HPDE6-E6E7 (cell line): Measurements from ENCODE around the gene ADIRF.
"Not testable (repeated sequence)": the region's sequence is repeated elsewhere in the genome, so short reads cannot be mapped to it uniquely, and the experiment has no call there.

Source experiments
- DNase-seq: peaks from one replicate; pipeline ENCODE4 v3.0.0; 2011; ENCODE audit warnings: missing footprints; ENCODE audit errors: extremely low spot score

Gene ADIRF

DNA sequence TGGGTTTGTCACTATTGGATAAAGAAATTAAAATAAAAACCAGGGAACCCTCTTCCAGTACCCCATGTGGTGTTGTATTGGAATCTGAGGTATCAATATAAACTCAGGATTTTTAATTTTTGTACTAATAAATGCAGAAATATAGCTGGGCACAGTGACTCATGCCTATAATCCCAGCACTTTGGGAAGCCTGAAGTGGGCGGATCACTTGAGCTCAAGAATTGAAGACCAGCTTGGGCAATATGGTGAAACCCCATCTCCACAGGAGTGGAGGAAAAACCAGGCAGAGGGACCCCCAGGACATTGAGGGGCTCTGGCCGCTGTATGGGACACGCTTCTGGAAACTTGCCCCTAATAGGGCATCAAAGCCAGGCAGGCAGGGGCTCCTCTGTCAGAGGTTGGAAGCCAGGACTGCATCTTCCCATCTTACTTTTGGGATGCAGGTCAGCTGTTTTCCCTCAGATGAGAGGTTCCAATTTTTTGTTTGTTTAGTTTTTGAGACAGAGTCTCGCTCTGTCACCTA, 11.1 kb downstream of the ADIRF start:
- no peak for DNase-seq

DNA sequence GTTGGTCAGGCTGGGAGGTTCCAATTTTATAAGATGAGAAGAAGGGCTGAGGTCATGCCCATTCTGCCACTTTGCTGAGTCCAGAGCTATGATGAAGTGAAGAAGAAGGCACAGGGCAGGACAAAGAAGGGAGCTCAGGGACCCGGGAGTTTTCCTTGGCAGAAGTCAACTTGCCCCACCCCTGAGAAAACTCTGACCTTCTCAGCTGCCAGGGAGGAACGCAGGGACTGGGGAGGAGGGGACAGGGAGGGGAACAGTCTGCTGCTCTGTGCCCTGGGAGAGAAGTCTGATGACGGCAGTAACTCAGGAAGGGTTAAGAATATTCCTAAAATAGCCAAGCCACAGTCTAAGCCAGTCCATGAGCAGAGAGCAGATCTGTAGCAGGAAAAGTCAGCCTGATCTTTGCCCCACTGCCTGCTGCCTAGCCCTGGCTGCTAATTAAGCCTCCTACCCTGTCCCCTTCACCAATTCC, 11.7 kb downstream of the ADIRF start:
- DNase-seq, result no peak

GRCh38 chr10:86981020-86981419, 12.7 kb downstream of the ADIRF start:
- DNase-seq, result not testable (repeated sequence)

DNA sequence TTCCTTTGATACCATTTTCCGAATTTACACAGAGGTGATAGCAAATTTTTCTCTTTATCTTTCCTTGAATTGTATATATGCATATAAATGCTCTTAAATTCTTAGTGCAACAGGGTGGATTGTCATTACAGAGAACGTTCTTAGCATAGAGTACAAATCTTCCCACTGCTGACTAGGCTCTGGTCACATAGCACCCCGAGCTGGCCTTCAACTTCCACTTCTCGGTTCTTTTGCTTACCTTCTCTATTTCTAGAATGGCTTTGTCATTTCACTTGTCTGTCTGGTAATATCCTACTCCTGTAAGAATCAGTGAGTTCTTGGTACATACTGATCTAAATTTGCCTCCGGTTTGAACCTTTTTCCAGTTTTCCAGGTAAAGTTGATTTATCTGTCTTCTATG, 13.4 kb downstream of the ADIRF start:
- no peak for DNase-seq

- DNase-seq, result not testable (repeated sequence)
Observed at GRCh38 chr10:86984498-86984897, 16.2 kb downstream of the ADIRF start.

DNA sequence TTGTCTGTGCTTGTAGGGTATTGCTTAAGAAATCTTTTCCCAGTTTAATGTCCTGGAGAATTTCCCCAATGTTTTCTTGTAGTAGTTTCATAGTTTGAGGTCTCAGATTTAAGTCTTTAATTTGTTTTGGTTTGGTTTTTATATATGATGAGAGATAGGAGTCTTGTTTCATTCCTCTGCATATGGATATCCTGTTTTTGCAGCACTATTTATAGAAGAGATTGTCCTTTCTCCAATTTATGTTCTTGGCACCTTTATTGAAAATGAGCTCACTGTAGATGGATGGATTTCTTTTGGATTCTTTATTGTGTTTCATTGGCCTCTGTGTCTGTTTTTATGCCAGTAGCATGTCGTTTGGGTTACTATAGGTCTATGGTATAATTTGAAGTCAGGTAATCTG, 20.2 kb downstream of the ADIRF start:
- DNase-seq, result no peak

- not testable (repeated sequence) for DNase-seq
Observed at GRCh38 chr10:86991362-86991761, 23.1 kb downstream of the ADIRF start.

- DNase-seq, result no peak
Observed at GRCh38 chr10:86992456-86992855, 24.2 kb downstream of the ADIRF start.

DNA sequence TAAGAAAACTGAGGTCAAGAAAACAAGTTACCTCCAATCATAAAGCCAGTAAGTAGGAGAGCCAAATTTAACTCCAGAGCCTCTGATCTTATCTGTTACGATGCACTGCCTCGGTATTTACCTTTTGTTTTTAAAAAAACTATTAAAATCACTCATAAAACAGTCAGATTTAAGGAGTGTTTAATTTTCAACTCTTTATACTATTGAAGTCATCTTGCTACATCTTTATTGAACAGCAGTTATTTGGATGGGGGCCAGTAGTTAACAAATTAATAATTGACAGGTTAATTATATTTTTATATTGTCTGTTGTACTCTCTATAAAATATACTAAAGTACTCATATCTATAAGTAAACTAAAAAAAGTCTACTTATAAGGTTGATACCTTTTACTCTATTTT, 24.6 kb downstream of the ADIRF start:
- DNase-seq, result no peak

GRCh38 chr10:86999802-87000403, 31.6 kb downstream of the ADIRF start:
- not testable (repeated sequence) for DNase-seq

DNA sequence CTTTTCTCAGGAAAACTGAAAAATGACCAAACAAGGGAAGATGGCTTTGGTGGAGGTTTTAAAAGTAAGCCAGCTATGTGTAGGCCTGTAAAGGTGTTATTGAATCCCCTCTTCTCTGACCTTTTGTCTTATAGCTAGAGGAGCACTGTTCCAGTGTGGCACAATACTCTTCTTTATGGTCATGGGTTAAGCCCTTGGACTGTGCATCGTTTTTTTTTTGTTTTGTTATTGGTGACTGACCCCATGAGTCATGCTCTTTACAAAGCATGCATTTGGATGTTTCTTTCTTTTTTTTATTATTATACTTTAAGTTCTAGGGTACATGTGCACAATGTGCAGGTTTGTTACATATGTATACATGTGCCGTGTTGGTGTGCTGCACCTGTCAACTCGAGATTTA, 32.2 kb downstream of the ADIRF start:
- no peak for DNase-seq

- not testable (repeated sequence) for DNase-seq
Observed at GRCh38 chr10:87007124-87007523, 38.8 kb downstream of the ADIRF start.

DNA sequence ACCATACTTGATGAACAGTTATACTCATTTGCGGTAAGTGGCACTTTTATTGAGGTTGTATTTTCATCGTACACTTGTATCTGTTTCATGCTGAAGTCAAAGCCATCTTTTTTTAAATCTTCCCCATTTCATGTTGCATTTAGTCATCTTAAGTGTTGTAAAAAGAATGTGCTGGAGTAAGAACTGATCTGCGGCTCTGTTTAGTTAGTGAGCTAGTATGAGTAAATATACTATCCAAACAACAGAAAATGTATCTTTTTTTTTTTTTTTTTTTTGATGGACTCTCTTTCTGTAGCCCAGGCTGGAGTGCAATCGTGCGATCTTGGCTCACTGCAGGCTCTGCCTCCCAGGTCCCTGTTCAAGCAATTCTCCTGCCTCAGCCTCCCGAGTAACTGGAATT, 39.4 kb downstream of the ADIRF start:
- DNase-seq, result not testable (repeated sequence)

GRCh38 chr10:87008303-87008702, 40.0 kb downstream of the ADIRF start:
- DNase-seq, result peak; percentile 11

DNA sequence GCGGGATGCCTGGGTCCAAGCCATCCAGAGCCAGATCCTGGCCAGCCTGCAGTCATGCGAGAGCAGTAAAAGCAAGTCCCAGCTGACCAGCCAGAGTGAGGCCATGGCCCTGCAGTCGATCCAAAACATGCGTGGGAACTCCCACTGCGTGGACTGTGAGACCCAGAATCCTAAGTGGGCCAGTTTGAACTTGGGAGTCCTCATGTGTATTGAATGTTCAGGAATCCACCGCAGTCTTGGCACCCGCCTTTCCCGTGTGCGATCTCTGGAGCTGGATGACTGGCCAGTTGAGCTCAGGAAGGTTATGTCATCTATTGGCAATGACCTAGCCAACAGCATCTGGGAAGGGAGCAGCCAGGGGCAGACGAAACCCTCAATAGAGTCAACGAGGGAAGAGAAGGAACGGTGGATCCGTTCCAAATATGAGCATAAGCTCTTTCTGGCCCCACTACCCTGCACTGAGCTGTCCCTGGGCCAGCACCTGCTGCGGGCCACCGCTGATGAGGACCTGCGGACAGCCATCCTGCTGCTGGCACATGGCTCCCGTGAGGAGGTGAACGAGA, 40.9 kb downstream of the ADIRF start:
- not testable (repeated sequence) for DNase-seq

- not testable (repeated sequence) for DNase-seq
Observed at GRCh38 chr10:87013528-87013927, 45.2 kb downstream of the ADIRF start.

GRCh38 chr10:87014986-87015716, 46.9 kb downstream of the ADIRF start:
- not testable (repeated sequence) for DNase-seq

DNA sequence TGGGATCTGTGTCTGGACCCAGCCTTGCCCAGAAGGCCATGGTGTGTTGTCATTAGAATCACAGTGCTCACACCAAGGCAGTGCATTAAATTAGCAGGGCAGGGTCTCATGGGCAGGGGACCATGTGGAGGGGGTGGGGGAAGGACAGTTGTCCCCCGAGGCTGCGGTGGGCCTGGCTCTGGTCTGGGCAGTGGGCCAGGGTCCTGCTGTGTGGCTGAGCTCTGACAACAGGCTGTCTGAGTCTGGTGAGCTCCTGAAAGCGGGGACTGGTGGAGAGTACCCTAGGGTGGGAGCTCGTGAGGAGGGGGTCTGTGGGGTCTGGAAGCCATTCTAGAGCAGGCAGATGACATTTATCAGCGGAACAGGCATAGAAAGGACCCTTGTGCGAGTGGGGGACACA, 49.8 kb downstream of the ADIRF start:
- not testable (repeated sequence) for DNase-seq

- not testable (repeated sequence) for DNase-seq
Observed at GRCh38 chr10:87019066-87019465, 50.8 kb downstream of the ADIRF start.

DNA sequence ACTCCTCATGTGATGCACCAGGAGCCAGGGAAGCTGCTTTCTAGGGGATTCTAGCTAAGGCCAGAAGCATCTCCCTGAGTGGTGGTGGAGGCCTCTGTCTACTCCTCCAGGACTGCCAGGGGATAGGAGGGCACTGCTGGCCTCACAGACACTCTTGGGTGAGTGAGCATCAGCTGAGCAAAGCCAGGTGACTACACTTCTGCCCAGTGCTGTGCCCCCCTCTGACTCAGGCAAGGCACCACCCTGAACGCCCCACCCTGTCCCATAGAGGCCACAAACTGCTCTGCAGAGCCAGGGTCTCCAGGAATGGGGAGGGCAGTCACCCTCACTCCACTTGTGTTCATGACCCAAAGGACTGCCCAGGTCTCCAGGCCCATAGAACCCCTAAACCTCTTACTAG, 51.2 kb downstream of the ADIRF start:
- not testable (repeated sequence) for DNase-seq

GRCh38 chr10:87020056-87020455, 51.8 kb downstream of the ADIRF start, which contains the start of gene FAM25A:
FAM25A (plus strand) TSS chr10:87020294; CDS start chr10:87020325, 31 bp downstream.
- not testable (repeated sequence) for DNase-seq
